Hematopoietic multipotent progenitor cell treated with erythropoietin and hydrocortisone succinate and interleukin-3 and kit ligand, for 4 days (in vitro differentiated cells): Measurements from ENCODE around the gene SPRR2A.
"Not testable (repeated sequence)": the region's sequence is repeated elsewhere in the genome, so short reads cannot be mapped to it uniquely, and the experiment has no call there.

Experiments used
- DNase-seq: peaks from one replicate; pipeline ENCODE4 v3.0.0-alpha.2; 2015

SPRR2A gene

GRCh38 chr1:153057375-153057774 lies at the start of gene SPRR2A:
Gene SPRR2A, minus strand, starts transcription at chr1:153057512. Its CDS starts 777 bp downstream, at chr1:153056735.
- DNase-seq = no peak

- no peak for DNase-seq
Observed at GRCh38 chr1:153100245-153100644, 42.9 kb upstream of the SPRR2A start.

- no peak for DNase-seq
Observed at GRCh38 chr1:153099461-153100045, 42.2 kb upstream of the SPRR2A start.

GRCh38 chr1:153095764-153096163 lies 38.5 kb upstream of the SPRR2A start:
- DNase-seq = no peak

- no peak for DNase-seq
Observed at GRCh38 chr1:153094426-153094825, 37.1 kb upstream of the SPRR2A start, which contains the start of gene SPRR2E. Gene SPRR2E, minus strand, starts transcription at chr1:153094526. Its CDS starts 775 bp downstream, at chr1:153093751.

GRCh38 chr1:153087652-153088051 lies 30.3 kb upstream of the SPRR2A start:
- peak; percentile 19 for DNase-seq

GRCh38 chr1:153081736-153082135 lies 24.4 kb upstream of the SPRR2A start:
- DNase-seq = no peak

GRCh38 chr1:153072806-153073726 lies 15.8 kb upstream of the SPRR2A start:
- peak; percentile 35 for DNase-seq

GRCh38 chr1:153071511-153071910 lies 14.2 kb upstream of the SPRR2A start, which contains the start of gene SPRR2B:
Gene SPRR2B, minus strand, starts transcription at chr1:153071611. Its CDS starts 772 bp downstream, at chr1:153070839.
- DNase-seq = no peak

- DNase-seq = no peak
Observed at GRCh38 chr1:153070243-153070642, 12.9 kb upstream of the SPRR2A start.

- DNase-seq = peak; percentile 90
Observed at GRCh38 chr1:153058826-153059784, 1.8 kb upstream of the SPRR2A start.

- peak; percentile 24 for DNase-seq
Observed at GRCh38 chr1:153058154-153058553, 842 bp upstream of the SPRR2A start.

GRCh38 chr1:153056111-153056510 lies 1.2 kb downstream of the SPRR2A start:
- DNase-seq = not testable (repeated sequence)

- no peak for DNase-seq
Observed at GRCh38 chr1:153049211-153049610, 8.1 kb downstream of the SPRR2A start.

GRCh38 chr1:153040950-153041631 lies 16.2 kb downstream of the SPRR2A start, which contains the start of gene SPRR2D:
Gene SPRR2D, minus strand, starts transcription at chr1:153041120. Its CDS starts 774 bp downstream, at chr1:153040346.
- no peak for DNase-seq

- DNase-seq = no peak
Observed at GRCh38 chr1:153035211-153035610, 22.1 kb downstream of the SPRR2A start.

- peak; percentile 43 for DNase-seq
Observed at GRCh38 chr1:153032677-153033308, 24.5 kb downstream of the SPRR2A start.

- no peak for DNase-seq
Observed at GRCh38 chr1:153032073-153032472, 25.2 kb downstream of the SPRR2A start.

- DNase-seq = no peak
Observed at GRCh38 chr1:153030895-153031294, 26.4 kb downstream of the SPRR2A start, which contains the start of gene SPRR1B. Gene SPRR1B, plus strand, starts transcription at chr1:153031203. Its CDS starts 1,143 bp downstream, at chr1:153032346.

GRCh38 chr1:153028766-153029165 lies 28.5 kb downstream of the SPRR2A start:
- DNase-seq = no peak

- no peak for DNase-seq
Observed at GRCh38 chr1:153025797-153026196, 31.5 kb downstream of the SPRR2A start.
